MM.1S (cell line): ENCODE results near the gene DPH3.

Experiments used
- EZH2 ChIP-seq: fragments of 300-600 bp; sonication (generic); optimal IDR thresholded peaks from 2 replicates; pipeline ENCODE3; 2017; ENCODE audit warnings: low read depth, mild to moderate bottlenecking, antibody characterized with exemption, low read length, mixed read lengths
- EZH2phosphoT487 ChIP-seq: fragments of 300-600 bp; sonication (generic); IDR thresholded peaks from 2 replicates; pipeline ENCODE4 v1.6.1; 2018; ENCODE audit warnings: antibody characterized with exemption, low read length
- TF ChIP-seq, protein P1 (sequence below): fragments of 300-600 bp; sonication (generic); IDR thresholded peaks from 2 replicates; pipeline ENCODE4 v1.5.1; 2016; ENCODE audit warnings: antibody characterized with exemption, low read length, mixed read lengths

- TF ChIP-seq, protein P1, sequence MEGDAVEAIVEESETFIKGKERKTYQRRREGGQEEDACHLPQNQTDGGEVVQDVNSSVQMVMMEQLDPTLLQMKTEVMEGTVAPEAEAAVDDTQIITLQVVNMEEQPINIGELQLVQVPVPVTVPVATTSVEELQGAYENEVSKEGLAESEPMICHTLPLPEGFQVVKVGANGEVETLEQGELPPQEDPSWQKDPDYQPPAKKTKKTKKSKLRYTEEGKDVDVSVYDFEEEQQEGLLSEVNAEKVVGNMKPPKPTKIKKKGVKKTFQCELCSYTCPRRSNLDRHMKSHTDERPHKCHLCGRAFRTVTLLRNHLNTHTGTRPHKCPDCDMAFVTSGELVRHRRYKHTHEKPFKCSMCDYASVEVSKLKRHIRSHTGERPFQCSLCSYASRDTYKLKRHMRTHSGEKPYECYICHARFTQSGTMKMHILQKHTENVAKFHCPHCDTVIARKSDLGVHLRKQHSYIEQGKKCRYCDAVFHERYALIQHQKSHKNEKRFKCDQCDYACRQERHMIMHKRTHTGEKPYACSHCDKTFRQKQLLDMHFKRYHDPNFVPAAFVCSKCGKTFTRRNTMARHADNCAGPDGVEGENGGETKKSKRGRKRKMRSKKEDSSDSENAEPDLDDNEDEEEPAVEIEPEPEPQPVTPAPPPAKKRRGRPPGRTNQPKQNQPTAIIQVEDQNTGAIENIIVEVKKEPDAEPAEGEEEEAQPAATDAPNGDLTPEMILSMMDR: no peak
- TF ChIP-seq EZH2 (no peak), EZH2phosphoT487 (no peak)
Measured at GRCh38 chr3:16231983-16232382, 32.8 kb downstream of the DPH3 start.
